NT2/D1 (cell line): ENCODE measurements around the gene B9D1.

ENCODE experiments used
- DNase-seq: peaks from one replicate; pipeline ENCODE4 v3.0.0-alpha.2; 2011; ENCODE audit warnings: low read depth, low spot score
- H3K27me3 ChIP-seq: 2 replicates; pipeline ENCODE4 v1.6.0; 2011; ENCODE audit warnings: mild to moderate bottlenecking; ENCODE audit not compliant: insufficient read length, insufficient read depth
- H3K36me3 ChIP-seq: 2 replicates; pipeline ENCODE4 v1.6.1; 2011; ENCODE audit warnings: mild to moderate bottlenecking, low read length, mixed read lengths; ENCODE audit not compliant: insufficient read depth, insufficient read length
- H3K4me1 ChIP-seq: 2 replicates; pipeline ENCODE4 v1.5.1; 2011; ENCODE audit not compliant: insufficient read depth, insufficient read length
- H3K4me3 ChIP-seq: 2 replicates; pipeline ENCODE4 v1.5.1; 2011; ENCODE audit warnings: low read depth; ENCODE audit not compliant: insufficient read length
- H3K9ac ChIP-seq: 2 replicates; pipeline ENCODE4 v1.6.0; 2011; ENCODE audit warnings: low read depth; ENCODE audit not compliant: insufficient read length
- H3K9me3 ChIP-seq: 2 replicates; pipeline ENCODE4 v1.5.1; 2011; ENCODE audit warnings: mild to moderate bottlenecking, low read length; ENCODE audit not compliant: insufficient read depth
- SUZ12 ChIP-seq: IDR thresholded peaks from 2 replicates; pipeline ENCODE4 v1.6.1; 2011; ENCODE audit not compliant: insufficient read length, insufficient read depth; ENCODE audit errors: extremely low read depth
- YY1 ChIP-seq: IDR thresholded peaks from 2 replicates; pipeline ENCODE4 v1.6.1; 2011; ENCODE audit not compliant: insufficient read length, insufficient read depth
- ZNF274 ChIP-seq: IDR thresholded peaks from 2 replicates; pipeline ENCODE4 v1.6.1; 2011; ENCODE audit warnings: mild to moderate bottlenecking, low read depth, low read length

B9D1 gene

DNA sequence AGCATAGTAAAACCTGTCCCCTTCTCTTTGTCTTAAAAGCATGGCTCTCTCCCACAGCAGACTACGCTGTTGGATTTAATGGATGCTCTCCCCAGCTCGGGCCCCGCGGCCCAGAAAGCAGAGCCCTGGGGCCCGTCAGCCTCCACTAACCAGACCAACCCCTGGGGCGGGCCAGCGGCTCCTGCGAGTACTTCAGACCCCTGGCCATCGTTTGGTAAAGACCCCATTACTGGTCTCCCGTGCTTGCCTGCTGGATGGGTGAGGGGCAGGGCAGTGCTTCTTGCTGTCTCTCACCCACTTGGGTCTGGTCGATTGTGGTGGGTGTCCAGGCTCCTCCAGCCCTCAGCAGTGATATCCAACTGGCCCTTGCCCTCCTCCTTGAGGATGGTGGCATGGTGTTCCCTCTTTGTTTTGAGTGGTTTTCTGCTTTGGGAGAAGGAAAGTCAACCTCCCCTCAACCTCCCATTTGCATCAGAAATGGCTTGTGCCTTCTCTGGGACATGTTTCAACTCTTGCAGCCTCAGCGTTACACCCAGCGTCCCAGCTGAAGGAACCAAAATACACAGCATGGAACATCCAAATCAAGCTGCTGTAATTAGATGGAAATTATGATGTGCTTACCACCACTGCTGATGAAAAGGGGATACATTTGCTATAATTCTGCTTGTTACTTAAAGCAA, 49.3 kb downstream of the B9D1 start:
- TF ChIP-seq SUZ12, result no peak
- TF ChIP-seq ZNF274, result no peak
- no peak for TF ChIP-seq YY1
- Histone ChIP-seq H3K4me1 (peaks cover 19% of the 10 kb centered on the region), H3K9ac (no peak overlapping the region), H3K36me3 (peaks cover 53% of the 10 kb centered on the region), H3K27me3 (no peaks in the 10 kb centered on the region), H3K4me3 (no peak overlapping the region), H3K9me3 (no peaks in the 10 kb centered on the region)
- no peak for DNase-seq

DNA sequence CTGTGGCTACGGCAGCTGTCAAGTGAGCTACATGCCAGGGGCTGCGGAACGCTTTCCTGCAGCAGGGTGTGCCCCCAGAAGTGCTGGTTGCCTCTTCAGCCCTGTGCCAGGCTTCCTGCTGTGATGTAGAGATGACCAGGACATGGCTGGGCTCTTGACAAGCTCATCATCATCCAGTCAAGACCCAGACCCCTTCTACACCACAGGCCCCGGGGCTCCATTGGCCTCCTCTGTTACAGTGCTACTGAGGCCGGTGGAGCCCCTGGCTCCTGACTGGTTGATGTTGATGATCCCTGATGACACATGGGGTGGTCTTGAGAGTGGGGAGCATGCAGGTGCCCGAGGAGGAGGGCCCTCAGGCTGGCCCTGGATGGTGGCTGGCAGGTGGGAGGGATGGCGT, 50.1 kb downstream of the B9D1 start:
- Histone ChIP-seq H3K36me3 (peaks cover 50% of the 10 kb centered on the region), H3K4me3 (no peak overlapping the region), H3K27me3 (no peaks in the 10 kb centered on the region), H3K9ac (no peak overlapping the region), H3K4me1 (peaks cover 16% of the 10 kb centered on the region), H3K9me3 (no peaks in the 10 kb centered on the region)
- TF ChIP-seq SUZ12 (no peak), ZNF274 (no peak), YY1 (no peak)
- DNase-seq, result no peak

DNA sequence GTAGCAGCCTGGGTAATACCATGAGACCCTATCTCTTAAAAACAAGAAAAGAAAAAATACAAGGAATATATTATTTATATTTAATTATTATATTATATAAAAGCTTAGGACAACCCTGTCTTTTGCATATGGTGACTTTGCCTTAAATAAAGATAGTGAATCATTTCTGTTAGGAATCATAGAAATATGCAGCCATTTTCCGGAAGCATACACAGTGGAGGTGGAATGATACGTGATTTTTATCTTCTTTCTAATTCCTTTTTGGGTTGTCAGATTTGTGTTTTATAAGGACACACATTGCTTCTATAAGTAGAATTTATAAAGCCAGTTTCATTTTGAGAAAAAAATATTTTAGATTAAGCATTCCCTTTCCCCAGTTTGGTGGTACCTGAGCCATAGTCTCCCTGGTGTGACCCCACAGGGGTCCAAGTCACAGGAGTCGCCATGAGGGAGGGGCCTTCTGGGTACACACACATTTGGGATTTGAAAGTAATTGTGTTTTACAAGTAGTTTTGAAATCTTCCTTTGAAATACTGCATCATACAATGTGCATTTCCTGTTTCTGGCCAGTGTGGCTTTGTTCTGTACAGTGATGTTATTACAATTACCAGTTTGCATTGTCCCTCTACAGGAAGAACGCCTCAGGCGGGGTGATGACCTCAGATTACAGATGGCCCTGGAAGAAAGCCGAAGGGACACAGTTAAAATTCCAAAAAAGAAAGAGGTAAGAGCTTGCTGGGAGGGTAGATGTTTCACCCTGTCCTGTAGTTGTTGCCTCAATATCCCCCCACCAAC, 50.9 kb downstream of the B9D1 start:
- Histone ChIP-seq H3K4me1 (peaks cover 16% of the 10 kb centered on the region), H3K36me3 (peaks cover 50% of the 10 kb centered on the region), H3K27me3 (no peaks in the 10 kb centered on the region), H3K9ac (no peak overlapping the region), H3K4me3 (no peak overlapping the region), H3K9me3 (no peaks in the 10 kb centered on the region)
- DNase-seq, result no peak
- TF ChIP-seq YY1 (no peak), SUZ12 (no peak), ZNF274 (no peak)

DNA sequence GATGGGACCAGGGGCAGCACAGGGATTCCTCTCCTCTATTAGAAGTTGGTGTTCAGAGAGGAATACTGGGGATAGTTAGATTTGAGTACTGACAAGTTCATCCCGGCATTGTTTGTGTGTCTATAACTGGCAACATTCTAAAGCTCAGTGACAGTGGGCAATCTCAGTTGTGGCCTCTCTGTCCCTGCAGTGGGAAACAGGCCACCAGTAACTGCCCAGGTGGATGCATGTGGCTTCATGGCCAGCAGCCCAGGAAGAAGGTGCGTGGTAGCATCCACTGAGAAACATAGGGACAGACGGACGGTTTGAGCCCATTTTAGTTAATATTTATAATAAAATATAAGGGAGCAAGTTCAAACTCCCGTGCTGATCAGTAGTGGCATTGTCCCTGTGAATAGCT, 51.5 kb downstream of the B9D1 start:
- no peak for DNase-seq
- Histone ChIP-seq H3K4me3 (no peak overlapping the region), H3K4me1 (peaks cover 16% of the 10 kb centered on the region), H3K9ac (no peak overlapping the region), H3K9me3 (no peaks in the 10 kb centered on the region), H3K36me3 (peaks cover 56% of the 10 kb centered on the region), H3K27me3 (no peaks in the 10 kb centered on the region)
- TF ChIP-seq SUZ12 (no peak), ZNF274 (no peak), YY1 (no peak)

DNA sequence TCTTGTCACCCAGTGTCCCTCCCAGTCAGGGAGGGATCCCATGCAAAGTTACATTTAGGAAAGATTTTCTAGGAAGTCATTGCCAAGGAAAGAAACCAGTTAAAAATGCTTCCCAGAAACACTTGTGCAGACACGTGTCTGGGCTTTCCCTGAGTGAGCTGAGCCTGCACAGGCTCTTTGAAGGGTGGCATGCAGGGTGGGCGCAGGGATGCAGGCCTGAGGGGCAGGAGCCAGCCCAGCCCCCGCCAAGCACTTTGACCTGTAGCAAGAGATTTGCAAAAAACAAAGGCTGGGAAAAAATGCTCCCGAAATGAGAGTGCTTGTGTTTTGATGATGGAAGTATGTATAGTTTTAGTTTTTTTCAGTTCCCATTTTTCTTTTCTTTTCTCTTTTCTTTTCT, 52.4 kb downstream of the B9D1 start:
- Histone ChIP-seq H3K9ac (no peak overlapping the region), H3K4me1 (peaks cover 16% of the 10 kb centered on the region), H3K4me3 (no peak overlapping the region), H3K27me3 (no peaks in the 10 kb centered on the region), H3K9me3 (no peaks in the 10 kb centered on the region), H3K36me3 (peaks cover 54% of the 10 kb centered on the region)
- no peak for DNase-seq
- no peak for TF ChIP-seq ZNF274
- TF ChIP-seq YY1, result no peak
- TF ChIP-seq SUZ12, result no peak

DNA sequence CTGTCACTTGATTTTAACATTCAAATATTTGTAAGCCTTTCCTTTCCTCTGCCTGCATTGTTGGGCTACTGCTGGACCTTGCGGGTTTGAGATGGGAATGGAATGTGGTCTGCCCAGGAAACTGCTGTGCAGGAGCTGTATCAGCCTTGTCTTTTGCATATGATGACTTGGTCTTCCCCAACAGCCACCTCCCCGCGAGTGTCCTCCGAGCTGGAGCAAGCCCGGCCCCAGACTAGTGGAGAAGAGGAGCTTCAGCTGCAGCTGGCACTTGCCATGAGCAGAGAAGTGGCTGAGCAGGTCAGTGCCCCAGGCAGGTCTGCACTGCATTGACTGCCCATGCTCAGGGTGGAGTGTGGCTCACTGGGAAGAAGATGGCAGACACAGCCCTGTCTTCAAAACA, 52.8 kb downstream of the B9D1 start:
- no peak for TF ChIP-seq ZNF274
- no peak for TF ChIP-seq SUZ12
- TF ChIP-seq YY1, result no peak
- Histone ChIP-seq H3K27me3 (no peaks in the 10 kb centered on the region), H3K9me3 (no peaks in the 10 kb centered on the region), H3K9ac (no peak overlapping the region), H3K4me1 (peaks cover 16% of the 10 kb centered on the region), H3K36me3 (peaks cover 52% of the 10 kb centered on the region), H3K4me3 (no peak overlapping the region)
- no peak for DNase-seq

DNA sequence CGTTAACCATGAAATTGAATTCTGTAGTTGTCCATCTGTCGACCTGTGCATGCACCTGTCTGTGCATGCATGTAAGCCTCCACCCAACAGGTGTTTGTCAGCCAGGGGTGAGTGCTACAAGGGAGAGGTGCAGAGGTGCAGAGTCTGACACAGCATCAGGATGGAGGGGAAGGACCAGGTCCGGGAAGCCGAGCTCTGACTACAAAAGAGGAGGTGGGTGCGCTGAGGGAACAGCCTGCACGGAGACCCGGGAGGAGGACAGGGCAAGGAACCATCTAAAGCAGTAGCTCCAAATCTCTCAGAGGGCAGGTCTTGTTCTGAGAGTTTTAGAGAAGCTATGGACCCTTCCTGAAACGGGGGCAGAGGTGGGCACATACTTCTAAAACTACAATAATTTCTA, 54.1 kb downstream of the B9D1 start:
- Histone ChIP-seq H3K4me1 (peaks cover 15% of the 10 kb centered on the region), H3K36me3 (peaks cover 44% of the 10 kb centered on the region), H3K27me3 (no peaks in the 10 kb centered on the region), H3K4me3 (no peak overlapping the region), H3K9ac (no peak overlapping the region), H3K9me3 (no peaks in the 10 kb centered on the region)
- TF ChIP-seq SUZ12, result no peak
- no peak for TF ChIP-seq YY1
- TF ChIP-seq ZNF274, result no peak
- DNase-seq, result no peak
